Spleen (tissue), 11 donors: ENCODE data around the gene SULT1A3. TPM values are rescaled to one million over a fixed set of nuclear protein-coding genes. Genes with fewer than 3 reads are reported as not detected.

Experiments
- DNase-seq: peaks from one replicate; pipeline ENCODE4 v3.0.0-alpha.2; 2020
- H3K27ac ChIP-seq, 8 donors: fragments of 200-600 bp; sonication (generic) in 7 of 8; 1 replicate in 4 of 8; 2 replicates in 4 of 8; pipeline versions ENCODE4 v1.5.0 to v1.8.0; 2016 to 2021; ENCODE audit warnings: inconsistent platforms in 4 of 8, mild to moderate bottlenecking in 4 of 8, moderate library complexity in 1 of 8
- H3K27me3 ChIP-seq, 7 donors: fragments of 200-600 bp; sonication (generic) in 6 of 7; replicated peaks in 1 of 7; 1 replicate in 4 of 7; 2 replicates in 3 of 7; pipeline versions ENCODE4 v1.5.0 to v1.8.0; 2016 to 2021; ENCODE audit warnings: inconsistent platforms in 3 of 7, mild to moderate bottlenecking in 1 of 7
- H3K36me3 ChIP-seq, 6 donors: fragments of 200-600 bp; sonication (generic) in 5 of 6; 1 replicate in 4 of 6; 2 replicates in 2 of 6; pipeline versions ENCODE4 v1.5.0 to v1.8.0; 2016 to 2021; ENCODE audit warnings: inconsistent platforms in 2 of 6
- H3K4me1 ChIP-seq, 6 donors: fragments of 200-600 bp; sonication (generic) in 5 of 6; 1 replicate in 3 of 6; 2 replicates in 3 of 6; pipeline versions ENCODE4 v1.5.0 to v1.8.0; 2016 to 2021; ENCODE audit warnings: inconsistent platforms in 3 of 6
- H3K4me3 ChIP-seq, 8 donors: fragments of 200-600 bp; sonication (generic) in 7 of 8; 1 replicate in 4 of 8; 2 replicates in 4 of 8; pipeline versions ENCODE4 v1.5.0 to v1.8.0; 2016 to 2021; ENCODE audit warnings: inconsistent platforms in 4 of 8, mild to moderate bottlenecking in 4 of 8, moderate library complexity in 2 of 8
- H3K9me3 ChIP-seq, 8 donors: fragments of 200-600 bp; sonication (generic) in 7 of 8; 1 replicate in 4 of 8; 2 replicates in 4 of 8; pipeline versions ENCODE4 v1.5.0 to v1.8.0; 2016 to 2021; ENCODE audit warnings: inconsistent platforms in 4 of 8
- CTCF ChIP-seq, 11 experiments: fragments of 200-600 bp in 7 of 11; fragments of 450-650 bp in 4 of 11; sonication (generic) in 4 of 11; IDR thresholded peaks in 8 of 11; conservative IDR thresholded peaks in 3 of 11; 1 replicate in 7 of 11; 2 replicates in 4 of 11; pipeline versions ENCODE4 v1.4.0 to v1.8.0; 2016 to 2021; ENCODE audit warnings: antibody characterized with exemption in 11 of 11, inconsistent platforms in 4 of 11, mild to moderate bottlenecking in 1 of 11
- POLR2A ChIP-seq, 3 donors: fragments of 450-650 bp; IDR thresholded peaks; one replicate each; pipeline ENCODE4 v1.5.1; 2017; ENCODE audit warnings: antibody characterized with exemption in 3 of 3, mild to moderate bottlenecking in 1 of 3
- POLR2AphosphoS5 ChIP-seq, 3 donors: sonication (generic); formaldehyde crosslinking; IDR thresholded peaks; one replicate each; pipeline ENCODE4 v1.5.1; 2017; ENCODE audit warnings: antibody characterized with exemption in 3 of 3
- WGBS, 5 donors: extraction: QIAGEN DNeasy Blood & Tissue Kit in 3 of 5; methylation state at CpG; one replicate each; pipeline versions ENCODE4 v1.1.5 to v1.1.7; 2013 to 2018; 5-methylcytosine and 5-hydroxymethylcytosine counted together
- intact Hi-C: fragments of 100-400 bp; cut with DNase I; formaldehyde crosslinking; loops from one replicate; pipeline ENCODE4 v1.15.0; 2023; ENCODE audit warnings: low total_unique reads
- polyA plus RNA-seq, 3 donors: library from polyadenylated mRNA; stranded (reverse); fragments of 200-250 nt; gene quantifications; one replicate each; pipeline ENCODE4 v1.2.1, GENCODE V29; 2013
- total RNA-seq, 7 donors: library from RNA; depleted of rRNA in 3 of 7; stranded (reverse); fragments of >200 nt in 3 of 7; fragmentation: NEBNext Ultra II Directional in 4 of 7; extraction: Animal tissue kit (Norgen Biotek cat#: 25700) in 4 of 7; gene quantifications; one replicate each; pipeline versions ENCODE4 v1.1.0 to v1.2.1, GENCODE V29; 2016 to 2021
- donor health status: healthy with polysubstance abuse.
- donor health status: DM: no; HTN: no; CAD: no; lungs with moderate emphysema.
- donor health status: DM: no; HTN: no; CAD: no.
- donor health status: Bipolar disorder and iron deficiency.
- donor health status: healthy.
- donor health status: DM: no; HTN: no; CAD: no.
- donor health status: DM: yes; HTN: yes; CAD: no.

The SULT1A3 gene
- total and polyA plus RNA-seq, 10 donors = 15.1 to 120 (median 28.3) TPM

DNA sequence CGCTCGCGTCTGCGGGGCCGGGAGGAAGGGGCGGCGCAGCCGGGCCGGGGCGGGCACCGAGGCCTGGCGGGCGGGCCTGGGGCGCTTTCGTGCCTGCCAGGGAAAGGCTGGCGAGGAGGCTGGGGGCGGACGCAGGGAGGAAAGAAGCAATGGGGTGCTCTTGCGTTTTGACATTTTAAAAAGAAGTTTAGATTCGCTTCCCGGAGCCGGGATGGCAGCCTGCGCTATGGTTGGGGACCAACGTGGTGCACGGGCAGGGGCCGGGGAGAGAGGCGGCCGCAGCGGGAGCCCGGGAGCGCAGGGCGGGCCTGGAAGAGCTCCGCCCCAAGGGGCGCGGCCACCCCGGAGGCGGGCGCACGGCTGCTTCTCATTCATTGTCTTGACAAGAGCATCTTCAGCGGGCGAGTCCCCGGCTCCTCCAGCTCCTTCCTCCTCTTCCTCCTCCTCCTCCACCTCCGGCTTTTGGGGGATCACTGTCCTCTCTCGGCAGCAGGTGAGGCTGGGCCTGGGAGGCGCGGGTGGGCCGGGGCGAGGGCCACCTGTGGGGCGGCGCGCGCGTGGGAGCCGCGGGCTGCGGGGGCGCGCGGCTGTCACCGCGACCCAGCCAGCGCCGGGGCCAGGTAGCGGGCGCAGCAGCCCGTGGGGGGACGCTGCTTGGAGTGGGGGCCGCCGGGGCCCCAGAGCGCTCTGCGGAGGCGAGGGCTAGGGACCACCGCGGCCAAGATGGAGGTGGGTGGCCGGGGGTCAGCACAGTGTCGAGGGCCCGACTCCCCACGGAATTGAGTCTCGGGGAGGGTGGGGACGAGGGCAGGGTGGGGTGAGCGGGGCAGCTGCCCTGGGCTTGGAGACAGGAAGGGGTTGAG, 15.6 kb upstream of the SULT1A3 start, which contains the start of gene CORO1A:
Gene CORO1A, plus strand, starts transcription at position 370 of the 863 bp plus-strand sequence. CDS start 1,608 bp downstream, outside the sequence.
- peak within 1 kb of the TSS; percentile 78 to 98 (median 83) for H3K4me3 ChIP-seq
- intact Hi-C loops = no loop called here
- no peaks in the 10 kb centered on the region for H3K9me3 ChIP-seq
- TF ChIP-seq CTCF (IDR thresholded peaks at IDR 0.05 in 8 of 11, conservative IDR thresholded peaks at IDR 0.05 in 3 of 11) (no peak), POLR2AphosphoS5 (IDR thresholded peaks at IDR 0.05) (peak; percentile 81 to 86 (median 82)), POLR2A (IDR thresholded peaks at IDR 0.05) (peak in 1 of 3 donors; percentile 73)
- H3K27me3 ChIP-seq = no peaks in the 10 kb centered on the region
- DNase-seq = peak; percentile 99
- peaks cover 0 to 41% (median 27%) of the 10 kb centered on the region in 6 donors for H3K36me3 ChIP-seq
- peak within 1 kb of the TSS; percentile 86 to 100 (median 96) for H3K27ac ChIP-seq
- 1% methylated on average over 53 to 81 of the region's 81 CpGs for WGBS, 5 donors
- H3K4me1 ChIP-seq = peaks cover 26 to 61% (median 49%) of the 10 kb centered on the region in 6 donors

DNA sequence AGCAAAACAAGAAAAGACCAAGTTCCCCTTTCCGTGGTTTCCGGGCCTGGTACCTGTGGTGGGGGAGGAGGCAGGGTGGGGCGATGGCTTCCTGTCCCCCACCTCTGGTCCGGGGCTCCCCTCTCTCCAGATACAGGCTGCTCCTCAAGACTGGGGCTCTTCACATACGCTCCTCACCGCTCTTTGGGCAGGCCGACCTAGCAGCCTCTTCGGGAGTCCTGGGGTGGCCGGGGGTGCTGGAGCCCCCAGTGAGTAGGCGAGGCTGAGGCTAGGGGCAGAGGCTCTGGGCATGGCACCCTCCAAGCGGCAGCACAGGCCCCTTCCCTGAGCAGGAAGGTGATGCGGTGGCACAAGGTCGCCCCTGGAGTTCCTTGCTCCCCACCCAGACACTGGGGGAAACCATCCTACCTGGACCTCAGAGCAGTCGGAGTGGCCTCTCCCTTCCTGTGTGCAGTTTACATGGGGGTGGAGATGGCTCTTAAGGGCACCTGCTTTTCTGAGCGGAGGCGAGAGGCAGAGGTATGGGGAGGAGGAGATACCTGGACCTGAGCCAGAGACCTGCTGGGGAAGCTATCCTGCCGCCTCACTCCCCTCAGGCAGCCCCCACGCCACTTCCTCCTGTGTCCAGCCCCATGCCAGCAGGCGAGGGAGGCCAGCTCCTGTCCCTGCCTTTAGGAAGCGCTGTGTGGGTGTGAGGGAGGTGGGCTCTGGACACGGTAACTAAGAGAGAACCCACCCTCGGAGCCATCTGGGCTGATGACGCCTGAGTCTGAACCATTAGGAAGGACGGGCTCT, 14.8 kb upstream of the SULT1A3 start:
- 5 to 14% (median 5%) methylated on average over 15 to 24 of the region's 24 CpGs for WGBS, 5 donors
- H3K27ac ChIP-seq = peak overlapping the region; percentile 86 to 100 (median 96)
- peak; percentile 96 for DNase-seq
- peaks cover 0 to 42% (median 27%) of the 10 kb centered on the region in 6 donors for H3K36me3 ChIP-seq
- H3K4me1 ChIP-seq = peaks cover 26 to 61% (median 49%) of the 10 kb centered on the region in 6 donors
- H3K4me3 ChIP-seq = peak overlapping the region; percentile 78 to 98 (median 83)
- intact Hi-C loops = no loop called here
- TF ChIP-seq POLR2AphosphoS5 (IDR thresholded peaks at IDR 0.05) = peak; percentile 80 to 88 (median 84)
- TF ChIP-seq POLR2A (IDR thresholded peaks at IDR 0.05) = peak in 2 of 3 donors; percentile 29
- TF ChIP-seq CTCF (IDR thresholded peaks at IDR 0.05 in 8 of 11, conservative IDR thresholded peaks at IDR 0.05 in 3 of 11) = no peak
- no peaks in the 10 kb centered on the region for H3K27me3 ChIP-seq
- no peaks in the 10 kb centered on the region for H3K9me3 ChIP-seq

- Histone ChIP-seq H3K4me1 (peaks cover 26 to 61% (median 49%) of the 10 kb centered on the region in 6 donors), H3K4me3 (peak overlapping the region; percentile 78 to 98 (median 83)), H3K9me3 (no peaks in the 10 kb centered on the region), H3K27me3 (no peaks in the 10 kb centered on the region), H3K27ac (peak overlapping the region; percentile 86 to 100 (median 96)), H3K36me3 (peaks cover 0 to 42% (median 27%) of the 10 kb centered on the region in 6 donors)
- no peak for TF ChIP-seq CTCF (IDR thresholded peaks at IDR 0.05 in 8 of 11, conservative IDR thresholded peaks at IDR 0.05 in 3 of 11)
- TF ChIP-seq POLR2A (IDR thresholded peaks at IDR 0.05) = no peak
- no peak for TF ChIP-seq POLR2AphosphoS5 (IDR thresholded peaks at IDR 0.05)
- WGBS, 5 donors = 35 to 60% (median 45%) methylated on average over 3 to 13 of the region's 13 CpGs
- intact Hi-C loops = no loop called here
- peak; percentile 90 for DNase-seq
These were observed 14.0 kb upstream of the SULT1A3 start for GRCh38 chr16:30184891-30185682.
